Measurements from ENCODE around the gene SRRD. TPM values are rescaled to one million over a fixed set of nuclear protein-coding genes. Genes with fewer than 3 reads are reported as not detected.

The SRRD gene
- total and polyA plus RNA-seq, 2 of the 13 experiments (the other 11 are each of a cell fraction or from before 2014, with no cell fraction given), result 22.8 to 36.6 TPM

GRCh38 chr22:26479792-26480610 is 3.7 kb upstream of the SRRD start (continued):
- no peak for TF ChIP-seq KAT2B (IDR thresholded peaks at IDR 0.05; ENCODE audit: borderline replicate concordance, low read depth, low read length)
- TF ChIP-seq NFAT5 (CRISPR knock-in tag; IDR thresholded peaks at IDR 0.05), result no peak
- no peak for TF ChIP-seq FOXP1 (IDR thresholded peaks at IDR 0.05)
- TF ChIP-seq FOXP1 (CRISPR knock-in tag; IDR thresholded peaks at IDR 0.05), result no peak
- TF ChIP-seq RCOR2 (CRISPR knock-in tag; IDR thresholded peaks at IDR 0.05), result 0 out of 2 replicates have a peak, but pooled peaks have one; percentile 27
- TF ChIP-seq GPN1 (CRISPR knock-in tag; IDR thresholded peaks at IDR 0.05; ENCODE audit: borderline replicate concordance), result no peak
- TF ChIP-seq GATAD2A (CRISPR knock-in tag; IDR thresholded peaks at IDR 0.05), result 0 out of 2 replicates have a peak, but pooled peaks have one; percentile 39
- TF ChIP-seq ZNF720 (CRISPR knock-in tag; IDR thresholded peaks at IDR 0.05), result no peak
- peak; percentile 83 for TF ChIP-seq HNF4A (CRISPR knock-in tag; IDR thresholded peaks at IDR 0.05)
- no peak for TF ChIP-seq ZNF253 (CRISPR knock-in tag; IDR thresholded peaks at IDR 0.05; ENCODE audit: borderline replicate concordance)
- no peak for TF ChIP-seq CREB1 (IDR thresholded peaks at IDR 0.05)
- peak; percentile 58; the same call in 1 of the 2 replicates for TF ChIP-seq CREB1 (CRISPR knock-in tag; IDR thresholded peaks at IDR 0.05)
- no peak for TF ChIP-seq CENPX (CRISPR knock-in tag; IDR thresholded peaks at IDR 0.05)
- TF ChIP-seq BRD4 (CRISPR knock-in tag; IDR thresholded peaks at IDR 0.05), result 0 out of 2 replicates have a peak, but pooled peaks have one; percentile 27
- TF ChIP-seq NAIF1 (CRISPR knock-in tag; IDR thresholded peaks at IDR 0.05; ENCODE audit: borderline replicate concordance), result peak; percentile 97
- TF ChIP-seq MYC (CRISPR knock-in tag; IDR thresholded peaks at IDR 0.05; ENCODE audit: borderline replicate concordance), result peak; percentile 26; the same call in 1 of the 2 replicates
- TF ChIP-seq ZNF546 (CRISPR knock-in tag; conservative IDR thresholded peaks at IDR 0.05), result no peak
- peak; percentile 41; the same call in 1 of the 2 replicates for TF ChIP-seq HDAC1 (CRISPR knock-in tag; IDR thresholded peaks at IDR 0.05)
- peak; percentile 69 for TF ChIP-seq ZFY (CRISPR knock-in tag; IDR thresholded peaks at IDR 0.05)
- no peak for TF ChIP-seq ZNF367 (CRISPR knock-in tag; IDR thresholded peaks at IDR 0.05; ENCODE audit: borderline replicate concordance)
- peak; percentile 92 for TF ChIP-seq HNRNPLL (IDR thresholded peaks at IDR 0.05; ENCODE audit: low read depth, low read length, poor library complexity, severe bottlenecking)
- TF ChIP-seq ZBTB26 (CRISPR knock-in tag; IDR thresholded peaks at IDR 0.05; ENCODE audit: borderline replicate concordance), result no peak
- peak; percentile 32; the same call in 1 of the 2 replicates for TF ChIP-seq TAF1 (CRISPR knock-in tag; IDR thresholded peaks at IDR 0.05)
- TF ChIP-seq KDM1A (CRISPR knock-in tag; IDR thresholded peaks at IDR 0.05), result no peak
- no peak for TF ChIP-seq ZMAT3 (CRISPR knock-in tag; conservative IDR thresholded peaks at IDR 0.05)
- peak; percentile 30; the same call in 1 of the 2 replicates for TF ChIP-seq PHF8 (CRISPR knock-in tag; IDR thresholded peaks at IDR 0.05)
